GM18505 (cell line): ENCODE measurements around the gene TIMM22.
A peak's percentile ranks its signal among the peaks of the same experiment; 100 is the strongest.
"Not testable (repeated sequence)": the region's sequence is repeated elsewhere in the genome, so short reads cannot be mapped to it uniquely, and the experiment has no call there.

Experiments
- ATAC-seq: cut with Tn5 transposase; IDR thresholded peaks from one replicate; pipeline ENCODE4 v1.9.1; 2021; ENCODE audit not compliant: unreplicated experiment
- POLR2A ChIP-seq: IDR thresholded peaks from 4 replicates; pipeline ENCODE4 v1.6.1; 2011; ENCODE audit warnings: borderline replicate concordance; ENCODE audit not compliant: insufficient read depth, insufficient read length; ENCODE audit errors: extremely low read depth

The TIMM22 gene

GRCh38 chr17:979212-979538, 17.8 kb upstream of the TIMM22 start:
- TF ChIP-seq POLR2A = no peak
- ATAC-seq = no peak

- ATAC-seq = peak; percentile 69
- TF ChIP-seq POLR2A = no peak
Observed at GRCh38 chr17:979539-980405, 17.2 kb upstream of the TIMM22 start, which contains the start of gene NXN. NXN (minus strand) TSS chr17:979776.

- no peak for ATAC-seq
- TF ChIP-seq POLR2A = no peak
Observed at GRCh38 chr17:980406-981291, 16.3 kb upstream of the TIMM22 start.

GRCh38 chr17:981292-981658, 15.7 kb upstream of the TIMM22 start:
- TF ChIP-seq POLR2A = no peak
- ATAC-seq = no peak

GRCh38 chr17:983921-984320, 13.0 kb upstream of the TIMM22 start:
- no peak for TF ChIP-seq POLR2A
- no peak for ATAC-seq

- no peak for ATAC-seq
- TF ChIP-seq POLR2A = no peak
Observed at GRCh38 chr17:986322-986929, 10.5 kb upstream of the TIMM22 start.

GRCh38 chr17:987931-988330, 9.0 kb upstream of the TIMM22 start:
- no peak for ATAC-seq
- TF ChIP-seq POLR2A = no peak

- TF ChIP-seq POLR2A = no peak
Observed at GRCh38 chr17:988561-988960, 8.4 kb upstream of the TIMM22 start.

GRCh38 chr17:992933-993332, 4.0 kb upstream of the TIMM22 start:
- no peak for TF ChIP-seq POLR2A
- no peak for ATAC-seq

More at GRCh38 chr17:988561-988960, 8.4 kb upstream of the TIMM22 start:
- ATAC-seq = no peak

- ATAC-seq = not testable (repeated sequence)
Observed at GRCh38 chr17:995324-995723, 1.6 kb upstream of the TIMM22 start.

- no peak for ATAC-seq
Observed at GRCh38 chr17:998111-998510, 1.2 kb downstream of the TIMM22 start.

GRCh38 chr17:1000597-1001461, 3.9 kb downstream of the TIMM22 start:
- ATAC-seq = no peak
- TF ChIP-seq POLR2A = no peak

More at GRCh38 chr17:998111-998510, 1.2 kb downstream of the TIMM22 start:
- TF ChIP-seq POLR2A = no peak

GRCh38 chr17:1001640-1002411, 4.9 kb downstream of the TIMM22 start:
- no peak for TF ChIP-seq POLR2A

GRCh38 chr17:1002412-1002753, 5.5 kb downstream of the TIMM22 start:
- no peak for ATAC-seq
- no peak for TF ChIP-seq POLR2A

More at GRCh38 chr17:1001640-1002411, 4.9 kb downstream of the TIMM22 start:
- no peak for ATAC-seq
